ENCODE measurements around the gene PGAM2. TPM values are rescaled to one million over a fixed set of nuclear protein-coding genes. Genes with fewer than 3 reads are reported as not detected.

PGAM2 gene
- polyA plus RNA-seq, 3 donors, result 0.13 TPM; not detected in 2

- no peak for TF ChIP-seq CTCF (IDR thresholded peaks at IDR 0.05)
- Mint-ChIP-seq H3K27ac (peak overlapping the region; percentile 91 to 98 (median 94)), H3K27me3 (ENCODE audit: low read depth in 3 of 3) (peaks cover 0 to 11% (median 1%) of the 10 kb centered on the region in 3 donors), H3K36me3 (peaks cover 47 to 48% of the 10 kb centered on the region in 2 donors), H3K9me3 (no peaks in the 10 kb centered on the region), H3K4me1 (peaks cover 25% of the 10 kb centered on the region), H3K4me3 (peak overlapping the region; percentile 78 to 93)
- Histone ChIP-seq H3K27ac (ENCODE audit: low read depth in 1 of 2, low read length in 2 of 2) (peak overlapping the region; percentile 83 to 94), H3K36me3 (replicated peaks in 1 of 2; ENCODE audit: control insufficient read depth in 1 of 2, insufficient read depth in 2 of 2, low read length in 2 of 2) (peaks cover 44 to 45% of the 10 kb centered on the region in 2 donors), H3K27me3 (ENCODE audit: control insufficient read depth in 2 of 2, insufficient read depth in 2 of 2, low read length in 2 of 2) (no peaks in the 10 kb centered on the region), H3K4me1 (ENCODE audit: control insufficient read depth in 1 of 2, insufficient read depth in 2 of 2, low read length in 2 of 2) (peaks cover 14 to 16% of the 10 kb centered on the region in 2 donors), H3K4me2 (replicated peaks; ENCODE audit: extremely low read depth, low read length, poor library complexity, severe bottlenecking) (peak overlapping the region; percentile 80), H2AFZ (ENCODE audit: insufficient read depth, low read depth, low read length, poor library complexity, severe bottlenecking) (no peak overlapping the region), H3K4me3 (replicated peaks in 1 of 3; ENCODE audit: low read depth in 2 of 3, low read length in 3 of 3) (peak overlapping the region; percentile 45 to 79 (median 65)), H4K20me1 (ENCODE audit: insufficient read depth, low read length) (no peaks in the 10 kb centered on the region), H3K9ac (ENCODE audit: insufficient read depth, low read length, poor library complexity, severe bottlenecking) (peak overlapping the region; percentile 80), H3K79me2 (ENCODE audit: insufficient read depth, low read length) (peaks cover 23% of the 10 kb centered on the region), H3K9me3 (replicated peaks in 1 of 2; ENCODE audit: control insufficient read depth in 1 of 2, insufficient read depth in 1 of 2, low read length in 2 of 2) (no peaks in the 10 kb centered on the region)
- intact Hi-C loops (cut with micrococcal nuclease), result loop anchor here (5.0 to 10.0 kb wide), 3 partner anchors 41 to 411 kb away; partner anchors contain the start of genes POLD2 (in 2 of the 2) and NUDCD3 (in 1 of the 2)
- DNase-seq, result peak in 1 of 3 donors; percentile 17
- WGBS (ENCODE audit: insufficient coverage), result 23% methylated on average over 3 of the region's 9 CpGs
These were observed 15.9 kb upstream of the PGAM2 start for GRCh38 chr7:44081266-44081748.

- H3K4me1 Mint-ChIP-seq, result peaks cover 25% of the 10 kb centered on the region
- H3K27me3 ChIP-seq (ENCODE audit: control insufficient read depth in 2 of 2, insufficient read depth in 2 of 2, low read length in 2 of 2), result no peaks in the 10 kb centered on the region
- H3K27ac Mint-ChIP-seq, result peak overlapping the region; percentile 91 to 98 (median 94)
- 96% methylated on average over 4 of the region's 11 CpGs for WGBS (ENCODE audit: insufficient coverage)
- no peaks in the 10 kb centered on the region for H3K9me3 ChIP-seq (replicated peaks in 1 of 2; ENCODE audit: control insufficient read depth in 1 of 2, insufficient read depth in 1 of 2, low read length in 2 of 2)
- TF ChIP-seq CTCF (IDR thresholded peaks at IDR 0.05), result no peak
- H3K36me3 ChIP-seq (replicated peaks in 1 of 2; ENCODE audit: control insufficient read depth in 1 of 2, insufficient read depth in 2 of 2, low read length in 2 of 2), result peaks cover 50% of the 10 kb centered on the region in 2 donors
- peak overlapping the region; percentile 80 for H3K4me2 ChIP-seq (replicated peaks; ENCODE audit: extremely low read depth, low read length, poor library complexity, severe bottlenecking)
- H3K27me3 Mint-ChIP-seq (ENCODE audit: low read depth in 3 of 3), result peaks cover 0 to 11% (median 0%) of the 10 kb centered on the region in 3 donors
- no peak for DNase-seq
- H3K27ac ChIP-seq (ENCODE audit: low read depth in 1 of 2, low read length in 2 of 2), result peak overlapping the region in 1 of 2 donors; percentile 94
- peaks cover 52 to 53% of the 10 kb centered on the region in 2 donors for H3K36me3 Mint-ChIP-seq
- H4K20me1 ChIP-seq (ENCODE audit: insufficient read depth, low read length), result no peaks in the 10 kb centered on the region
- no peak overlapping the region for H3K9ac ChIP-seq (ENCODE audit: insufficient read depth, low read length, poor library complexity, severe bottlenecking)
- no peak overlapping the region for H2AFZ ChIP-seq (ENCODE audit: insufficient read depth, low read depth, low read length, poor library complexity, severe bottlenecking)
- H3K9me3 Mint-ChIP-seq, result no peaks in the 10 kb centered on the region
- peak overlapping the region in 1 of 3 experiments; percentile 79 for H3K4me3 ChIP-seq (replicated peaks in 1 of 3; ENCODE audit: low read depth in 2 of 3, low read length in 3 of 3)
- intact Hi-C loops (cut with micrococcal nuclease), result loop anchor here (5.0 to 10.0 kb wide), 3 partner anchors 42 to 412 kb away; partner anchors contain the start of genes POLD2 (in 2 of the 2) and NUDCD3 (in 1 of the 2)
- H3K4me1 ChIP-seq (ENCODE audit: control insufficient read depth in 1 of 2, insufficient read depth in 2 of 2, low read length in 2 of 2), result peaks cover 14 to 16% of the 10 kb centered on the region in 2 donors
- H3K79me2 ChIP-seq (ENCODE audit: insufficient read depth, low read length), result peaks cover 23% of the 10 kb centered on the region
- peak overlapping the region; percentile 26 to 78 for H3K4me3 Mint-ChIP-seq
These were observed 15.4 kb upstream of the PGAM2 start for GRCh38 chr7:44080686-44081265.
